GM20000 (cell line): Measurements from ENCODE around the gene TMPRSS4.

ENCODE experiments used
- DNase-seq: peaks from one replicate; pipeline ENCODE4 v3.0.0; 2012; ENCODE audit warnings: low spot score
- TF ChIP-seq, protein P1 (sequence below): IDR thresholded peaks from 2 replicates; pipeline ENCODE4 v1.5.1; 2012; ENCODE audit warnings: mild to moderate bottlenecking, control low read depth; ENCODE audit errors: extremely low read depth, missing control alignments

The TMPRSS4 gene

DNA sequence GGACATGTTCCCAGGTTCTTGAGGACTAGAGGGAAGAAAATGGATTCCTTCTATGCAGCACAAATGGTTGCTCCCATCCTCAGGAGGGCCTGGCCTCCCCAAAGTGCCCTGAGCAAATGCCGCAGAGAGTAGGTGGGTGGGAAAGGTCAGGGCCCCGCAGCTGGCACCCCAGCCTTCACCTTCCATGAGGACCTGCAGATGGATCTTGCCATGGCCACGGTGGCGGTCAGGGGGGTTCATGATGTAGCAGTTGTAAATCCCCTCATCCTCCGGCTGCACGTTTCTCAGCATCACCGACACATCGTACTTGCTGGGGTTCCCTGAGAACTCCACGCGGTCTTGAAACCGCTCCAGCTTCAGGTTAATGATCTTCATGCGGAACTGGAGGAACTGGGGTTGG lies 91.0 kb downstream of the TMPRSS4 start:
- TF ChIP-seq, protein P1, sequence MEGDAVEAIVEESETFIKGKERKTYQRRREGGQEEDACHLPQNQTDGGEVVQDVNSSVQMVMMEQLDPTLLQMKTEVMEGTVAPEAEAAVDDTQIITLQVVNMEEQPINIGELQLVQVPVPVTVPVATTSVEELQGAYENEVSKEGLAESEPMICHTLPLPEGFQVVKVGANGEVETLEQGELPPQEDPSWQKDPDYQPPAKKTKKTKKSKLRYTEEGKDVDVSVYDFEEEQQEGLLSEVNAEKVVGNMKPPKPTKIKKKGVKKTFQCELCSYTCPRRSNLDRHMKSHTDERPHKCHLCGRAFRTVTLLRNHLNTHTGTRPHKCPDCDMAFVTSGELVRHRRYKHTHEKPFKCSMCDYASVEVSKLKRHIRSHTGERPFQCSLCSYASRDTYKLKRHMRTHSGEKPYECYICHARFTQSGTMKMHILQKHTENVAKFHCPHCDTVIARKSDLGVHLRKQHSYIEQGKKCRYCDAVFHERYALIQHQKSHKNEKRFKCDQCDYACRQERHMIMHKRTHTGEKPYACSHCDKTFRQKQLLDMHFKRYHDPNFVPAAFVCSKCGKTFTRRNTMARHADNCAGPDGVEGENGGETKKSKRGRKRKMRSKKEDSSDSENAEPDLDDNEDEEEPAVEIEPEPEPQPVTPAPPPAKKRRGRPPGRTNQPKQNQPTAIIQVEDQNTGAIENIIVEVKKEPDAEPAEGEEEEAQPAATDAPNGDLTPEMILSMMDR: no peak
- no peak for DNase-seq

DNA sequence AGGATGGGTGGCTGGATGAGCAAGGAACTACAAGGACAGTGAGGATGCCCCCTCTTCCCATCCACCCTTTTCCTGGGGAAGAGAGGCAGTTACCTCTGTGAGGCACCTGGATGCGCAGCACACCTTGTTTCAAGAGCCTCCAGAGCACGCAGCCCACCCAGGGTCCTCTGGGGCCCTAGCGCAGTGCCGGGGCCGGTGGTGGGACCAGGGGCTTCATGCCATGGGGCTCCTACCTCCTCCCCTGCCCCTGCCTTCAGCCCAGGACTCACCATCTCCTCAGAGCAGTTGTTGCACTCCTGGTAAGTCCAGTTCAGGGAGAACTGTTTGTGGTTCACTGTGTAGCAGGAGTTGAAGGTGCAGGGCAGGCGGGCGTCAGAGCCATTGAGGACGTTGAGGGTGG lies 91.4 kb downstream of the TMPRSS4 start:
- TF ChIP-seq, protein P1: no peak
- no peak for DNase-seq

DNA sequence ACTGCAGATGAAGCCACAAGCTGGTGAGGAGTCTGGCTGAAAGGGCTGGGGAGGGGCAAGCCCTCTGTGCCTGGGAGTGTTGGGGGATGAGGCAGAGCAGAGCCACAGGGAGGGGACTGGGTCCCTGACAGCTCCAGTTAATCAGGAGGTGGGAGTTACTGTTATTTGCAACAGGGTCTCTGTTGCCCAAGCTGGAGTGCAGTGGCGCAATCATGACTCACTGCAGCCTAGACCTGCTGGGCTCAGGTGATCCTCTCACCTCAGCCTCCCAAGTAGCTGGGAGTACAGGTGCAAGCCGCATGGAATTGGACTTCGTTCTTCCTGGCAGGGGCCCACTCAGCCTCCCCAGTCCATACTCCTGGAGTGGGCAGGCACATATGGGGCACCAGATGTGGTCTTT lies 91.9 kb downstream of the TMPRSS4 start:
- no peak for DNase-seq
- TF ChIP-seq, protein P1: no peak

DNA sequence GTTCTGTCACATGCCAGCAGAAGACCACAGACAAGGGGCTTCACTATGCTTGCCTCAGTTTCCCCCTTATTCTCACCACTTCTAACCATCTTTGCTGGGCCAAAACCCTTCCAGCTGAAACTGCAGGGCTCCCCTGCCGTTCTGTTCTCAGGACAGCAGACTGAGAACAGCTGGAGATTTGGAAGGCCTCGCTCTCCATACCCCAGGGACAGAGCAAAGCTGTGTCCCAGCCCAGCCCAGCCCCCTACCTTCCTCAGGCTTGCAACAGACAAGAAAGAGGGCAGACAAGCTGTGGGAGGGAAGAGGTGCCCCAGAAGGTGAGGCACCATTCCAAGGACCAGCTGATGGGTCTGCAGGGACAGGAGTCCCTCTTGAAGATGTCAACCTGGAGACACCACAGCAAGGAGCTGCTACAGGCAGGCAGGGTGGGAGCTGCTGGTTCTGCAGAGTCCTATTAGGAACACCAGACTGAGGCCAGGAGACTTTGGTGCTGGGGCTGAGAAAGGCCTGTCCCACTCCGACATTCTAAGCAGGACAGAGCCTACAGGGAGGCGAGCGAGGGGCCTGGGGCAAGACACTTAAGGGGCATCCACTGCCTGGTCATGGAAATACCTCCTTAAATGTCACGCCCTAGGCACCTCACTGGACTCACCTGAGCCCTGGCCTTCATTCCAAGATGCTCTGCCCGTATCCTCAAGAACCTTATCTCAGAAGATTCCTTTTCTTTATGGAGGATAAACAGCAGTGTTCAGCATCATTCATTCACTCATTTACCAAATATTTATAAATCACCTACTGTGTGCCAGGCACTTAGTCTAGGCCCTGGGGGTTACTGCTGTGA lies 92.6 kb downstream of the TMPRSS4 start:
- TF ChIP-seq, protein P1: no peak
- no peak for DNase-seq

DNA sequence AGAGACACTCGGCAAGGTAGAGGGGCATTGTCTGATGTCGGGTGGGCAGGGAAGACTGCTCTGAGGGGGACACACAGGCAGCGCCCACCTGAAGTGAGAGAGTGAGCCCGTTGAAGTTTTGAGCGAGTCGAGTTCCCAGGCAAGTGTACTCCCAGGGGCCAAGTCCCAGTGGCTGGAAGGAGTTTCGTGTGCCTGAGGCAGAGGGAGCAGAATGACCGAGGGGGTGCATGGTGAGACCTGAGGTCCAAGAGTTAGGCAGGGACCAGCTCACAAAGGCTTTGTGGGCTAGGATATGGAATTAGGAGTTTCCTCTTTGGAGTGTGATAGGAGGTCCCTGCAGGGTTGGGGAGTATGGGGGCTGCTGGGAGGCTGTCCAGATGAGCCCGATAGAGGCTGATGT lies 93.4 kb downstream of the TMPRSS4 start:
- TF ChIP-seq, protein P1: no peak

DNA sequence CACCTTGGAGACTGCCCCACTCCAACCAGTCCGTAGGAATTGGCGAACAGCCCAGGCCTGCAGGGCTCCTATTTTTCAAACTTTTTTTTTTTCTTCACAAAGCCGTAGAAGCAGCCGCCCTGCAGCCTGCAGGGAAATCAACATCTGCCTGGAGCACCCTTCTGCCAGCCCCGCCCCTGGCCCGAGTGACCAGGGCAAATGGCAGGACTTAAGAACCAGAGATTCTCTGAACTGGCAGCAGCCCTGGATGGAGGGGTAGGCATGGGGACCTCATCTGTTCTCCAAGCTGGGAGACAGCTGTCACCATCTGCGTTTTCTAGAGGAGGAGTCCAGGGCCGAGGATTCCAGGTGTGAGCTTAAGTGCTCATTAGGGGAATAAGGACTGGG lies 94.0 kb downstream of the TMPRSS4 start:
- DNase-seq: no peak
- TF ChIP-seq, protein P1: no peak

More for the DNA sequence above, 93.4 kb downstream of the TMPRSS4 start:
- DNase-seq: no peak
